Myocyte (in vitro differentiated cells): ENCODE data around the gene ZNF276. TPM values are rescaled to one million over a fixed set of nuclear protein-coding genes. Genes with fewer than 3 reads are reported as not detected.
"Not testable (repeated sequence)": the region's sequence is repeated elsewhere in the genome, so short reads cannot be mapped to it uniquely, and the experiment has no call there.

Experiments used
- DNase-seq: peaks from one replicate; pipeline ENCODE4 v3.0.0-alpha.2; 2012; ENCODE audit warnings: low read depth
- polyA plus RNA-seq: library from polyadenylated mRNA; unstranded; fragments of >200 nt; gene quantifications from one replicate; pipeline ENCODE4 v1.2.1, GENCODE V29; 2012; ENCODE audit warnings: missing spikeins
- total RNA-seq: library from RNA; depleted of rRNA; stranded (reverse); fragments of >200 nt; gene quantifications from 2 replicates; pipeline ENCODE4 v1.2.3, GENCODE V29; 2014

Gene ZNF276
- 11.3 and 19.8 TPM in 2 replicates for total RNA-seq
- 13.4 TPM for polyA plus RNA-seq

- DNase-seq, result peak; percentile 85
Observed at GRCh38 chr16:89720813-89721545, at the start of gene ZNF276, which contains the start of gene VPS9D1. Gene ZNF276 (plus strand): TSS chr16:89721537. CDS start chr16:89721641, 104 bp downstream. Gene VPS9D1 (minus strand): TSS chr16:89720898. CDS start chr16:89720861, 37 bp downstream.

- DNase-seq, result not testable (repeated sequence)
Observed at GRCh38 chr16:89671565-89671964, 49.8 kb upstream of the ZNF276 start.

GRCh38 chr16:89672177-89672941 lies 49.0 kb upstream of the ZNF276 start:
- no peak for DNase-seq

- no peak for DNase-seq
Observed at GRCh38 chr16:89678258-89678657, 43.1 kb upstream of the ZNF276 start.

GRCh38 chr16:89685916-89686315 lies 35.4 kb upstream of the ZNF276 start:
- DNase-seq, result no peak

GRCh38 chr16:89686520-89687091 lies 34.7 kb upstream of the ZNF276 start, which contains the start of gene CDK10:
Gene CDK10 (plus strand): TSS chr16:89686689. CDS start chr16:89686711, 22 bp downstream.
- peak; percentile 88 for DNase-seq

- DNase-seq, result peak; percentile 15
Observed at GRCh38 chr16:89687092-89687940, 34.0 kb upstream of the ZNF276 start.

- no peak for DNase-seq
Observed at GRCh38 chr16:89688395-89688794, 32.9 kb upstream of the ZNF276 start.

GRCh38 chr16:89689142-89689541 lies 32.2 kb upstream of the ZNF276 start:
- no peak for DNase-seq

GRCh38 chr16:89689621-89690020 lies 31.7 kb upstream of the ZNF276 start:
- not testable (repeated sequence) for DNase-seq

GRCh38 chr16:89690392-89690901 lies 30.9 kb upstream of the ZNF276 start:
- no peak for DNase-seq

GRCh38 chr16:89691231-89691985 lies 29.9 kb upstream of the ZNF276 start:
- DNase-seq, result no peak

GRCh38 chr16:89691986-89692569 lies 29.3 kb upstream of the ZNF276 start:
- no peak for DNase-seq

GRCh38 chr16:89693289-89693731 lies 28.0 kb upstream of the ZNF276 start:
- no peak for DNase-seq

- no peak for DNase-seq
Observed at GRCh38 chr16:89693931-89694783, 27.2 kb upstream of the ZNF276 start.

- not testable (repeated sequence) for DNase-seq
Observed at GRCh38 chr16:89694784-89695085, 26.6 kb upstream of the ZNF276 start.

GRCh38 chr16:89695086-89695874 lies 26.1 kb upstream of the ZNF276 start:
- DNase-seq, result no peak
